ENCODE data around the gene CX3CR1.
"Not testable (repeated sequence)": the region's sequence is repeated elsewhere in the genome, so short reads cannot be mapped to it uniquely, and the experiment has no call there.

Gene CX3CR1, protein sequence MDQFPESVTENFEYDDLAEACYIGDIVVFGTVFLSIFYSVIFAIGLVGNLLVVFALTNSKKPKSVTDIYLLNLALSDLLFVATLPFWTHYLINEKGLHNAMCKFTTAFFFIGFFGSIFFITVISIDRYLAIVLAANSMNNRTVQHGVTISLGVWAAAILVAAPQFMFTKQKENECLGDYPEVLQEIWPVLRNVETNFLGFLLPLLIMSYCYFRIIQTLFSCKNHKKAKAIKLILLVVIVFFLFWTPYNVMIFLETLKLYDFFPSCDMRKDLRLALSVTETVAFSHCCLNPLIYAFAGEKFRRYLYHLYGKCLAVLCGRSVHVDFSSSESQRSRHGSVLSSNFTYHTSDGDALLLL

DNA sequence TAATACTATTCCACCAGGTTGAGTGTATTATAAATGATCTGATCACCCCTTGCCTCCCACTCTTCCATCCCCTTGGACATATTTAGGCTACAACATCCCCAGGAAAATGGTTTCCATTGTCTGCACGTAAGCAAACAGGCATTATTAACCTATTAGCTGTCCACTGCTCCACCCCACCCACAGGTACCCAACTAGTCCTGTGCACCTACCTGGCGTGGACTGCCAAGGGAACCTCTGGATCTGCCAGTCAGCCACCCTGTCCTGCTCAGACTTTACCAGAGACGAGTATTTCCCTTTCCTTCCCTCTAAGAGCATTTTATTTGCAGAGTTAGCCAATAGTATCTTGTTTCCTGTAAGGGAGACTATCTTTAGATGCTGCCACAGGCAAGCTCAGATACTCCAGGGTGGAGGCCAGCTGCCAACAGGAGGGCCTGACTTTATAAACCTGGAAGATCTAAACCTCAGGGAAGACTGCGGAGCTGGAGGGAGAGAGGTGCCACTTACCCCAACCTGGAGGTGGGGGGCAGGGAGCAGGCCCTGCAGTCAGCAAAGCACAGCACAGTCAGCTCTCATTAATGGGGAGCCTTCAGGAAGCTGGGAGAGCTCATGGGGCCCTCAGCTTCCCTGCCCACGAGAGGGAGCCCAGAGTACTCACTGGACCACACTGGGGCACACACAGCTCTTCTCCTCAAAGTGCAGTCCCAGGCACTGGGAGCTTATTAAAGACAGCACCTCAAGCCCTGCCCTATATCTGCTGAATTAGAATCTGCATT is at the start of gene CX3CR1:
TSS of gene CX3CR1 (minus strand) at position 292 of the 773 bp plus-strand sequence. CDS start 13,527 bp downstream, outside the sequence.
- Histone ChIP-seq H3K4me1 (ENCODE audit: control insufficient read depth in 1 of 2, insufficient read depth in 2 of 2, low read length in 2 of 2) (no peaks in the 10 kb centered on the region), H3K27me3 (ENCODE audit: low read depth, low read length) (no peaks in the 10 kb centered on the region), H3K36me3 (ENCODE audit: control insufficient read depth in 1 of 2, insufficient read depth in 2 of 2, low read length in 2 of 2) (no peaks in the 10 kb centered on the region), H3K4me3 (ENCODE audit: low read depth in 1 of 2, low read length in 2 of 2) (no peak within 1 kb of the TSS), H3K27ac (ENCODE audit: low read length) (no peak within 1 kb of the TSS), H3K9me3 (ENCODE audit: control insufficient read depth in 1 of 2, low read length in 2 of 2) (no peaks in the 10 kb centered on the region)

DNA sequence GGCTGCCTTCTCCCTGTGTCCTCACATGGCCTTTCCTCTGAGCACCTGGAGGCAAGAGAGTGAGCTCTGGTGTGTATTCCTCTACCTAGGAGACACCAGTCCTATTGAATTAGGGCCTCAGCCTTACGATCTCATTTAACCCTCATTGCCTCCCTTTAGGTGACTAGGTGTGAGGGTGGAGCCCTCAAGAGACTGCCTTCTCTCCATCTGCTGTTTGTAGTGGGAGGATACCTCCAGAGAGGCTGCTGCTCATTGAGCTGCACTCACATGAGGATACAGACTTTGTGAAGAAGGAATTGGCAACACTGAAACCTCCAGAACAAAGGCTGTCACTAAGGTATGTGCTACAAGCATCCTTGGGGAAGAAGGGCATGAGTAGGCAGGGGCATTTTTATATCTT is 49.7 kb upstream of the CX3CR1 start, which contains the start of gene CCR8:
TSS of gene CCR8 (plus strand) at position 217 of the 400 bp plus-strand sequence. CDS start 2,623 bp downstream, outside the sequence.
- H3K4me3 ChIP-seq (ENCODE audit: low read depth in 1 of 2, low read length in 2 of 2) = no peak within 1 kb of the TSS
- no peaks in the 10 kb centered on the region for H3K36me3 ChIP-seq (ENCODE audit: control insufficient read depth in 1 of 2, insufficient read depth in 2 of 2, low read length in 2 of 2)
- H3K4me1 ChIP-seq (ENCODE audit: control insufficient read depth in 1 of 2, insufficient read depth in 2 of 2, low read length in 2 of 2) = no peaks in the 10 kb centered on the region
- no peaks in the 10 kb centered on the region for H3K9me3 ChIP-seq (ENCODE audit: control insufficient read depth in 1 of 2, low read length in 2 of 2)
- no peak within 1 kb of the TSS for H3K27ac ChIP-seq (ENCODE audit: low read length)
- no peaks in the 10 kb centered on the region for H3K27me3 ChIP-seq (ENCODE audit: low read depth, low read length)

DNA sequence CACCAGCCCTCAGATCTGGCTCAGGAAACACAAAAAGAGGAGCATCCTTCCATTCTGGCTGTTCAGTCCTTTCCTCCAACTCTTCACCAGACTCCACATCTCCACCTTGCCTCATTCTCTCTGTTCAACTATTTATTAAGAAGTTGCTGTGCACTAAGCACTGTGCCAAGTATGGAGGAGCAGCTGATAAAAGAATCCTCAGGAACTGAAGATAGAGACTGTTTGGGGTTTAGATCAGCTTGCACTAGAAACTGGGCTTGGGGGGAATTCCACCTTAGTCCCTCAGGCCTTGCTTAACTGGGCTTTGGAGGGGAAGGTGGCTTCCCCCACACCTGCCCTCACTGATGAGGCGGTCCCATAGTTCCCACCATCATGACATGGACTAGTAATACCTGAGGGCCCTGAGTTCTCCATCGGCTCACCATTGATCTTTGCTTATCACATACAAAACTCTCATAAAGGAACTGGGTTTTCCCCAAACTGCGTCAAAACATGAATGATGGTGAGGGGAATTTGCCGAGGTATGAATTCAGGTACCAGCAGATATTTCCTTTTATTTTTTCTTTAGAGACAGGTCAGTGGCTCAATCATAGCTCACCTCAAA is 48.0 kb upstream of the CX3CR1 start:
- Histone ChIP-seq H3K4me1 (ENCODE audit: control insufficient read depth in 1 of 2, insufficient read depth in 2 of 2, low read length in 2 of 2) (no peaks in the 10 kb centered on the region), H3K27me3 (ENCODE audit: low read depth, low read length) (no peaks in the 10 kb centered on the region), H3K36me3 (ENCODE audit: control insufficient read depth in 1 of 2, insufficient read depth in 2 of 2, low read length in 2 of 2) (no peaks in the 10 kb centered on the region), H3K4me3 (ENCODE audit: low read depth in 1 of 2, low read length in 2 of 2) (no peak overlapping the region), H3K27ac (ENCODE audit: low read length) (no peak overlapping the region), H3K9me3 (ENCODE audit: control insufficient read depth in 1 of 2, low read length in 2 of 2) (no peaks in the 10 kb centered on the region)

DNA sequence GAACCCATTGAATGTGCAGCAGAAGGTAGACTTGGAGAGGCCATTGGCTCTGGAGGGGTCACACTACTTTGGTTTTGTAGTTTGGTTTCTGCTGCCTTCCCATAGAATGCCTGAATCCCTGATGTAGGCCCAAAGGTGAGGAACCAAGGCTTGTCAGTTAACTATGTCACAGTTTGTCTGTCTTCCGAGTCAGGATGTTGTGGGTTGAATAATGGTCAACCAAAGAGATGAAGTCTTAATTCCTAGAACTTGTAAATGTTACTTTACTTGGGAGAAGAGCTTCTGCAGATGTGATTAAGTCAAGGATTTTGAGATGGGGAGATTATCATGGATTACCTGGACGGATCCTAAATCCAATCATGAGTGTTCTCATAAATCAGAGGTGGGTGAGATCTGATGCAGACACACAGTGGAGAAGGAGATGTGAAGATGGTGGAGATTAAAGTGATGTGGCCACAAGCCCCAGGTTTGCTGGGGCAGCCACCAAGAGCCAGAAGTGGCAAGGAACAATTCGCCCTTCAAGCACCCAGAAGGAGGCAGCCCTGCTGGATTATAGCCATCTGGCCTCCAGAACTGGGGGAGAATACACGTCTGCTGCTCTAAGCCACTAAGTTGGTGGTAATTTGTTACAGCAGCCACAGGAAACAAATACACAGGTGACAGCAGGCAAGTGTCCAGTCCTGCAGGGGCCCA is 47.4 kb upstream of the CX3CR1 start:
- no peaks in the 10 kb centered on the region for H3K4me1 ChIP-seq (ENCODE audit: control insufficient read depth in 1 of 2, insufficient read depth in 2 of 2, low read length in 2 of 2)

DNA sequence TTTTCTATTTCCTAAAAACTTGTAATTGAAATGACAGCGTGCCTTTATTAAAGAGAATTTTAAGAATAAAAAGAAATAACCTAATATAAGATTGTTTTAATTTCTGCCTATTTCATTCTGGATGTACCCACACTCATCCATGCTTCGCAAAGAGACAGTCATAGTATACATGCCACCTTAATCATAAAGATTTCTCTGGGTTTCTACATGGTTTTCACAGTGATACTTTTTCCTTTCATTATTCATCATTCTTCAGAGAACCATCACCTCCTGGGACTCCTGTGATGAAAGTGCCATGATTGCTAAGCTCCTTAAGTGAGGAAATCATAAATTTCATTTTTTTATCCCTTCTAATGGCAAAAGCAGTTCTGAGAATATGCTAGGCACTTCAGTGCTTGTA is 45.4 kb upstream of the CX3CR1 start:
- Histone ChIP-seq H3K27me3 (ENCODE audit: low read depth, low read length) (no peaks in the 10 kb centered on the region), H3K4me3 (ENCODE audit: low read depth in 1 of 2, low read length in 2 of 2) (no peak overlapping the region), H3K36me3 (ENCODE audit: control insufficient read depth in 1 of 2, insufficient read depth in 2 of 2, low read length in 2 of 2) (no peaks in the 10 kb centered on the region), H3K4me1 (ENCODE audit: control insufficient read depth in 1 of 2, insufficient read depth in 2 of 2, low read length in 2 of 2) (no peaks in the 10 kb centered on the region), H3K27ac (ENCODE audit: low read length) (no peak overlapping the region), H3K9me3 (ENCODE audit: control insufficient read depth in 1 of 2, low read length in 2 of 2) (no peaks in the 10 kb centered on the region)

More for the DNA sequence above, 47.4 kb upstream of the CX3CR1 start:
- H3K36me3 ChIP-seq (ENCODE audit: control insufficient read depth in 1 of 2, insufficient read depth in 2 of 2, low read length in 2 of 2) = no peaks in the 10 kb centered on the region
- H3K27ac ChIP-seq (ENCODE audit: low read length) = no peak overlapping the region
- no peaks in the 10 kb centered on the region for H3K9me3 ChIP-seq (ENCODE audit: control insufficient read depth in 1 of 2, low read length in 2 of 2)
- H3K27me3 ChIP-seq (ENCODE audit: low read depth, low read length) = no peaks in the 10 kb centered on the region
- no peak overlapping the region for H3K4me3 ChIP-seq (ENCODE audit: low read depth in 1 of 2, low read length in 2 of 2)

DNA sequence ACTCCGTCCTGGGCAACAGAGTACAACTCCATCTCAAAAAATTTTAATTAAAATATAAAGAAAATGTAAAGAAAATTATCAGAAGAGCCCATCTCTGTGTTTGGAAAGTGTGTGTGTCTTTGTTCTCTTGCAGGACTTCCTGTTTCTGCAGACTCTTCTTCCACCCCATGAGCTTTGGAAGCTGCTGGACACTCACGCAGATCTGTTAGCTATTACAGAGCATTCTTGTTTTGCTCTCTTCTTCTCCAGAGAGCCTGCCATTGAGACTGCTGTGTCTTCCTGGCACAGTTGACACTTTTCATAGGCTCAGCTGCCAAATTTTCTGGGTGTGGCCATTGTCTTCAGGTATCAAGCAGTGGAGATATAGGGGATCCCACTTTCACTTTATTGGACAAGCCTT is 43.7 kb upstream of the CX3CR1 start:
- no peaks in the 10 kb centered on the region for H3K4me1 ChIP-seq (ENCODE audit: control insufficient read depth in 1 of 2, insufficient read depth in 2 of 2, low read length in 2 of 2)
- no peak overlapping the region for H3K27ac ChIP-seq (ENCODE audit: low read length)
- no peaks in the 10 kb centered on the region for H3K27me3 ChIP-seq (ENCODE audit: low read depth, low read length)
- no peaks in the 10 kb centered on the region for H3K9me3 ChIP-seq (ENCODE audit: control insufficient read depth in 1 of 2, low read length in 2 of 2)
- H3K36me3 ChIP-seq (ENCODE audit: control insufficient read depth in 1 of 2, insufficient read depth in 2 of 2, low read length in 2 of 2) = no peaks in the 10 kb centered on the region
- no peak overlapping the region for H3K4me3 ChIP-seq (ENCODE audit: low read depth in 1 of 2, low read length in 2 of 2)

DNA sequence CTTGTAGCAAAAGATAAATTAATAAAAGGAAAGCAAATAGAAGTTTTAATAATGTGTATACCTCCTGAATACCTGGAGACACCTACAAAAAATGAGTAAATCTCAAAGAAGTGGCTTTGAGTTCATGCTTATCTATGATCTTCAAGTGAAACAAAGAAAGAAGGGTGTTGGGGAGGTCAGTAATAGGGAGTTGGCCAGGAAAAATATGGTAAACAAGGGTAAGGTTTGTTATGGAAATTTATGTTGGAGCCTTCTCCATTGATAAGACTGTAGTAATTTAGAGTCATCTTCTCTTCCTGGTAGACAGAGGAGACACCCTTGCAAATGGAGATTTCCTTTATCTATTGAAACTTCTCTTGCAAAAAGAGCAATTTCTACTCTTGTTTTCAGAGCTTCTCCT is 43.1 kb upstream of the CX3CR1 start:
- Histone ChIP-seq H3K9me3 (ENCODE audit: control insufficient read depth in 1 of 2, low read length in 2 of 2) (no peaks in the 10 kb centered on the region), H3K27ac (ENCODE audit: low read length) (no peak overlapping the region), H3K36me3 (ENCODE audit: control insufficient read depth in 1 of 2, insufficient read depth in 2 of 2, low read length in 2 of 2) (no peaks in the 10 kb centered on the region), H3K4me3 (ENCODE audit: low read depth in 1 of 2, low read length in 2 of 2) (no peak overlapping the region), H3K4me1 (ENCODE audit: control insufficient read depth in 1 of 2, insufficient read depth in 2 of 2, low read length in 2 of 2) (no peaks in the 10 kb centered on the region), H3K27me3 (ENCODE audit: low read depth, low read length) (no peaks in the 10 kb centered on the region)

DNA sequence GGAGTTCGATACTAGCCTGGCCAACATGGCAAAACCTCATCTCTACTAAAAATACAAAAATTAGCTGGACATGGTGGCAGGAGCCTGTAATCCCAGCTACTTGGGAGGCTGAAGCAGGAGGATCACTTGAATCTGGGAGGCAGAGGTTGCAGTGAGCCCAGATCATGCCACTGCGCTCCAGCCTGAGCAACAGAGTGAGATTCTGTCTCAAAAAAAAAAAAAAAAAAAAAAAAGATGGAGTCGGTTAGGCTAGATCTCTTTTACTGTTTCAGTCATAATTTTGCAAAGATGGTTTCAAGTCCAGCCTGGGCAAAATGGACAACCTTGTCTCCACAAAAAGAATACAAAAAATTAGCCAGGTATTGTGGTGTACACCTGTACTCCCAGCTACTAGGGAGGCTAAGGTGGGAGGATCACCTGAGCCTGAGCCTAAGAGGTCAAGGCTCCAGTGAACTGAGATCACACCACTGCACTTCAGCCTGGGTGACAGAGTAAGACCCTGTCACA is 42.4 kb upstream of the CX3CR1 start:
- not testable (repeated sequence) for H3K4me1 ChIP-seq (ENCODE audit: control insufficient read depth in 1 of 2, insufficient read depth in 2 of 2, low read length in 2 of 2); H3K27ac ChIP-seq (ENCODE audit: low read length); H3K4me3 ChIP-seq (ENCODE audit: low read depth in 1 of 2, low read length in 2 of 2); H3K9me3 ChIP-seq (ENCODE audit: control insufficient read depth in 1 of 2, low read length in 2 of 2); H3K36me3 ChIP-seq (ENCODE audit: control insufficient read depth in 1 of 2, insufficient read depth in 2 of 2, low read length in 2 of 2); H3K27me3 ChIP-seq (ENCODE audit: low read depth, low read length)

DNA sequence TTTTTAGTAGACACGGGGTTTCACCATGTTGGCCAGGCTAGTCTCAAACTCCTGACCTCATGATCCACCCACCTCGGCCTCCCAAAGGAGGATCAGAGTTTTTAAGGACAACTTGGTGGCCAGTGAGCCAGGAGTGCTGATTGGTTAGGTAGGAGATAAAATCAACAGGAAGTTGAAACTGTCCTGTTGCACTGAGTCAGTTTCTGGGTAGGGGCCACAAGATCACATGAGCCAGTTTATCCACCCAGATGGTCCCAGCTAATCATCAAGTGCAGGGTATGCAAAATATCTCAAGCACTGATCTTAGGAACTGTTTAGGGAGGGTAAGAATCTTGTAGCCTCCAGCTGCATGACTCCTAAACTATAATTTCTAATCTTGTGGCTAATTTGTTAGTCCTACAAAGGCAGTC is 41.7 kb upstream of the CX3CR1 start:
- not testable (repeated sequence) for H3K36me3 ChIP-seq (ENCODE audit: control insufficient read depth in 1 of 2, insufficient read depth in 2 of 2, low read length in 2 of 2); H3K27ac ChIP-seq (ENCODE audit: low read length); H3K4me1 ChIP-seq (ENCODE audit: control insufficient read depth in 1 of 2, insufficient read depth in 2 of 2, low read length in 2 of 2); H3K27me3 ChIP-seq (ENCODE audit: low read depth, low read length); H3K9me3 ChIP-seq (ENCODE audit: control insufficient read depth in 1 of 2, low read length in 2 of 2); H3K4me3 ChIP-seq (ENCODE audit: low read depth in 1 of 2, low read length in 2 of 2)

DNA sequence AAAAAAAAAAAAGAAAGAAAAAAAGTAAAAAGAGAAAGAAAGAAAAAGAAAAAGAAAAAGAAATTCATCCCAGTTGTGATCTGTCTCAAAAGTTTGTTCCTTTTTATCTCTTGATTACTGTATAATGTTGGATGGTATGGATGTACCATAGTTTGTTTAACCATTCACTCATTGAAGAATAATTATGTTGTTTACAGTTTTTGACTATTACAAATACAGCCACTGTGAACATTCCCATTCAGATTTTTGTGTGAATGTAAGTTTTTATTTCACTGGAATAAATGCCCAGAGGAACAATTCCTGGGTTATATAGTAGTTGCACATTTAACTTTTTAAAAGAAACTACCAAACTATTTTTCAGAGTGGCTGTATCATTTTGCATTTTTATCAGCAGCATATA is 39.4 kb upstream of the CX3CR1 start:
- Histone ChIP-seq H3K36me3 (ENCODE audit: control insufficient read depth in 1 of 2, insufficient read depth in 2 of 2, low read length in 2 of 2) (no peaks in the 10 kb centered on the region), H3K27me3 (ENCODE audit: low read depth, low read length) (no peaks in the 10 kb centered on the region), H3K9me3 (ENCODE audit: control insufficient read depth in 1 of 2, low read length in 2 of 2) (peaks cover 0 to 3% of the 10 kb centered on the region in 2 donors), H3K4me3 (ENCODE audit: low read depth in 1 of 2, low read length in 2 of 2) (no peak overlapping the region), H3K4me1 (ENCODE audit: control insufficient read depth in 1 of 2, insufficient read depth in 2 of 2, low read length in 2 of 2) (no peaks in the 10 kb centered on the region), H3K27ac (ENCODE audit: low read length) (no peak overlapping the region)

DNA sequence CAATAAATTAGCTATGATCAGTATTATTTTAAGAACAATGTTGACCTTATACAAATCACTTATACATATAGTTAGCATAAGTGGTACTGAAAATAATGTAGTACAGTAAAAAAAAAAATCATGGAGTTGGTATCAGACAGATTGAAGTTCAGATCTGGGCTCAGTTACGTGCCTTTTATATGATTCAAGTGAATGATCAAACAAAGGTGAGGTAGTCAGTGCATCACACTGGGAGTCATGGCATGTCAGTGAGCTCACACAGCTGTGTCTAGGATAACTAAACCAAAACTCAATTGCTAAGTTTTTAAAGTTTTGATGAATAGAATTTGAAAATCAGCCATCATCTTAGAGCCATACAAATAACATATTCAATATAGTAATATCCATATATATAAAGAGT is 38.5 kb upstream of the CX3CR1 start:
- Histone ChIP-seq H3K27me3 (ENCODE audit: low read depth, low read length) (no peaks in the 10 kb centered on the region), H3K36me3 (ENCODE audit: control insufficient read depth in 1 of 2, insufficient read depth in 2 of 2, low read length in 2 of 2) (no peaks in the 10 kb centered on the region), H3K4me3 (ENCODE audit: low read depth in 1 of 2, low read length in 2 of 2) (no peak overlapping the region), H3K9me3 (ENCODE audit: control insufficient read depth in 1 of 2, low read length in 2 of 2) (peaks cover 0 to 3% of the 10 kb centered on the region in 2 donors), H3K27ac (ENCODE audit: low read length) (no peak overlapping the region), H3K4me1 (ENCODE audit: control insufficient read depth in 1 of 2, insufficient read depth in 2 of 2, low read length in 2 of 2) (no peaks in the 10 kb centered on the region)
